Stimulated activated CD4-positive, alpha-beta T cell treated with anti-CD3 and anti-CD28 coated beads, TNF-alpha, amount 100 ng/mL, for 4 hours (primary cell): Measurements from ENCODE around the gene TLCD3B.

Source experiments
- DNase-seq, 3 experiments: peaks; one replicate each; pipeline ENCODE4 v3.0.0-alpha.2; 2020; ENCODE audit warnings: low read depth in 3 of 3

TLCD3B gene, protein sequence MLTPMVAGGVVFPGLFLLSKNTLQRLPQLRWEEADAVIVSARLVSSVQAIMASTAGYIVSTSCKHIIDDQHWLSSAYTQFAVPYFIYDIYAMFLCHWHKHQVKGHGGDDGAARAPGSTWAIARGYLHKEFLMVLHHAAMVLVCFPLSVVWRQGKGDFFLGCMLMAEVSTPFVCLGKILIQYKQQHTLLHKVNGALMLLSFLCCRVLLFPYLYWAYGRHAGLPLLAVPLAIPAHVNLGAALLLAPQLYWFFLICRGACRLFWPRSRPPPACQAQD

DNA sequence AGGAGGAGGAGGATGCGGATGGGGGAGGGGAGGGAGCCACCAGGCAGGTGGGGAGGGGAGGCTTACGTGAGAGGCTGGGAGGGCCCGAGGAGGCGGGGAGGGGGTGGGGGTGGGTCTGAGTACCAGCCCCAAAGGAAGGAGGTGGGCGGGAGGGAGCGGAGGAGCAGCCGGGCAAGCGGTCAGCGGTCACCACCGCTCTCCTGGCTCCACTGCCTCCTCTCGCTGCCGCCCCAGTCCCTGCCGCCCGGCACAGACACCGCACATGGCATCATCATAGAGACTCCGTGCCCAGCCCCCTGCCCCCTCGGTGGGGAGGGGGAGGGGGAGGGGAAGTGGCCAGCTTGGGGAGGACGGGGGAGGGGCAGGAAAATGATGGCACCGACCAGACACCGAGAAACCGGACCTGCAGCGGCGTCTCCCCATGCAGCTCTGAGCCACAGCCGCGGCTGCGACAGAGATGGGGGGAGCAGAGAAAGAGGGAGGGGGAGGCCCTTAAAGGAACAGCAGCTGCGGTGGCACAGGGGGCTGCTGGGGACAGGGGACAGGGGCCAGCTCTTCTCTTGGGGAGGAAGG is at the start of gene TLCD3B:
TLCD3B (minus strand) TSS at position 431 of the 573 bp plus-strand sequence. CDS start 744 bp downstream, outside the sequence.
- no peak for DNase-seq

DNA sequence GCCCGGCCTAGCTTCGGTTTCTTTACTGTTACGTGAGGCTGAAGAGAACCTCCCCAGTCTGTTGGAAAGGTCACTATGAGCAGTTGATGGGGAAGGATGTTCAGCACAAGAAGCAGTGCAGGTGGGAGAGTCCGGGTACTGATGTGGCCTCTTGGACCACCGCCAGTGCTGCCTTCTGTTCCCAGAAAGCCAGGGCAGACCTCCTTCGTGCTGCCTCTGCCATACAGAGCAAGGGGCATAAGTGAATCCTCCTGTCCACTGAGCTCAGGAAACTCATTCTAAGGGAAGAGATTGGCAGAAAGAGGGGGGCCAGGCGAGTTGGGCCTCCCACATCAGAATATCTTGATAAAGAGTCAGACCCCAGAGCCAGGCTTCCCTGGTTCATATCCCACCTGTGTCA is 48.4 kb upstream of the TLCD3B start:
- no peak for DNase-seq

DNA sequence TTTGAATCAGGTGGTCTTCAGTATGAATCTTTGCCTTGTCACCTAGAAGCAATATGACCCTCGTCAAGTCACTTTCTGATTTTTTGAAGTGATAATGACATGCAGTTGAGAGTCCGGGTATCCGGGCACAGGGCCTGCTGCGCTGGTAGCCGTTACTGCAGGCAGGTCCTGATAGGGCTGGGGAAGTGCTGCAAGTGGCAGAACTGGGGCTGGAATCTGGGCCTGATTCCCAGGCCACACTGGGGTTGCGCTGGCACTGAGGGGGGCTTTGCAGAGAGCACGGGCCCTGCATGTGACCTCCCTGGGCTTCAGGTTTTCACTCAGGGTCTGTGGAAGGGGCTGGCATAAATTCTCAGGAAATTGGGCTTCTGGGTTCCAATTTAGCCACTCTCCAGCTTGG is 47.7 kb upstream of the TLCD3B start:
- no peak for DNase-seq

DNA sequence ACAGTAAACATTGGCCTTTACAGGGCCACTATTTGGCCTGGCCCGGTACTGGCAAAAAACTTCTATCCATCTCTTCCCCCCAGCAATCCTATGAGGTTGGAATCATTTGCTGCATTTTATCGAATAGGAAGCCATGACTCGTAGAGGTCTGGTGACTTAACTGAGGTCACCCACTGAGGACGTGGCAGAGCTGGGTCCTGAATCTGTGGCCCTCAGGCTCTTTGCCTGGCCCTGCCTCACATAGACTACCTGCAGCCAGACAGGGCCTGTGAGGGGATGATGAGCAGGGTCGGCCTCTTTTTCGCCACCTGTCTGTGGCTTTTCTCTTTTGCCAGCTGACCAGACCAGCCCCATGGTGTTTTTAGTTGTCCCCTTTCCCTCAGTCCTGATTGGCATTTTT is 46.6 kb upstream of the TLCD3B start:
- no peak for DNase-seq

- no peak for DNase-seq
Observed at GRCh38 chr16:30076276-30076791, 45.3 kb upstream of the TLCD3B start.

GRCh38 chr16:30075503-30076275 is 44.6 kb upstream of the TLCD3B start, which contains the start of gene PPP4C:
PPP4C (plus strand) TSS chr16:30075994; CDS start chr16:30076378, 384 bp downstream.
- peak; percentile 72 to 75 (median 74) for DNase-seq

DNA sequence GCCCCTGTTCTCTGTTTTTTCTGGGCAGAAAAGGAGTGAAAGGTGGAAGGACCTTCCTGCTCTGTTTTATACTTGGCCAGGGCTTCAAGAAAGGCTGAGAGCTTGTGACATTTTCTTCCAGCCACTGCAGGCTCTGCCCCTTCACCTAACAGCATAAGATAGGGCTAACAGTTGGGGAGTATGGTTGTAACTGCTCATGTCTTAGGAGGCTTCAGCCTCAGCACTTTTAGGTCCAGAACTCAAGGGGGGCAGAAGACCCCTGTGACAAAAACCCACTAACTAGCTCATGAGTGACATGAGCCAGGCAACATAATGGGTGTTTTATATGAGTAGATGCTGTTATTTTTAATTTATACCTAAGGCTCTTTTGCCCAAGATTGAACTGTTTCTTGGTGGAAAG is 39.4 kb upstream of the TLCD3B start:
- DNase-seq: no peak

DNA sequence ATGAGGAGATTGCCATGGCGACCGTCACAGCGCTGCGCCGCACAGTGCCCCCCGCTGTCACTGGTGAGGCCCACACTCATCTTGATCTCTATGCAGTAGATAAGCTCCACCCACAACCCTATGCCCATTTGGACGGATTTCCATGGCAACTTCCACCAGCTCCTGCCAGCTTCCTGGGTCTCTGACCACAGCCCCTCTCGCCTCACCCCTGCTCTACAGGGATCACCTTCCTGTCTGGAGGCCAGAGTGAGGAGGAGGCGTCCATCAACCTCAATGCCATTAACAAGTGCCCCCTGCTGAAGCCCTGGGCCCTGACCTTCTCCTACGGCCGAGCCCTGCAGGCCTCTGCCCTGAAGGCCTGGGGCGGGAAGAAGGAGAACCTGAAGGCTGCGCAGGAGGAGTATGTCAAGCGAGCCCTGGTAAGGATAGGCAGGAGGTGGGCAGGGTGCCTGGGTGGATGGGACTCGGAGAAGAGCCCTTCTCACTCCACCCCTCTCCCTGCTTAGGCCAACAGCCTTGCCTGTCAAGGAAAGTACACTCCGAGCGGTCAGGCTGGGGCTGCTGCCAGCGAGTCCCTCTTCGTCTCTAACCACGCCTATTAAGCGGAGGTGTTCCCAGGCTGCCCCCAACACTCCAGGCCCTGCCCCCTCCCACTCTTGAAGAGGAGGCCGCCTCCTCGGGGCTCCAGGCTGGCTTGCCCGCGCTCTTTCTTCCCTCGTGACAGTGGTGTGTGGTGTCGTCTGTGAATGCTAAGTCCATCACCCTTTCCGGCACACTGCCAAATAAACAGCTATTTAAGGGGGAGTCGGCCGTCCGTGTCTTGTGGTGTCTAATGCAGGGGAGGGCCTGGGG is 38.8 kb upstream of the TLCD3B start:
- no peak for DNase-seq

DNA sequence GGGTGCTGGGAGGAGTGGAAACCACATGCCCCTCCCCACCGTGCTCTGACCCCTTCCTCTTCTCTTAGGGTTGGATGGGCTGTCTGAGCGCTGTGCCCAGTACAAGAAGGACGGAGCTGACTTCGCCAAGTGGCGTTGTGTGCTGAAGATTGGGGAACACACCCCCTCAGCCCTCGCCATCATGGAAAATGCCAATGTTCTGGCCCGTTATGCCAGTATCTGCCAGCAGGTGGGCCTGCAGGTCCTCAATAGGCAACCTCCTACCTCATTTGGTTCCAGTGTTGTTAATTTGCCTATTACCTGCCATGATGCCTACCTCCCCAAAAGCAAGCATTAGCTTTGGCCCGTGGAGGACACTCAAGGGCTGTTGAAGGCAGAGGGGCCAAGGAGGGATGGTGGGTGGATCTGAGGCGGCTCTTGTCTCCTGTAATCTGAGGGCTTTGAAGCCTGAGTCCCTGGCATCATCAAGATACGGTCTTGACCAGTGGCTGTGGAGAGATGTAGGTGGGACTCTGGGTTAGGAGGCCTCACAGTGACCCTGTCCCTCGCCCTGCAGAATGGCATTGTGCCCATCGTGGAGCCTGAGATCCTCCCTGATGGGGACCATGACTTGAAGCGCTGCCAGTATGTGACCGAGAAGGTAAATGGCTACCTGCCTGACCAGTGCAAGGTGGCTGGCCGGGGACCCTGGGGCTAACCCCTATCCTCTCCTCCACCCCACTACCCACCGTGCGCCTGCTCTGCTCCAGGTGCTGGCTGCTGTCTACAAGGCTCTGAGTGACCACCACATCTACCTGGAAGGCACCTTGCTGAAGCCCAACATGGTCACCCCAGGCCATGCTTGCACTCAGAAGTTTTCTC is 37.9 kb upstream of the TLCD3B start:
- peak in 1 of 3 experiments; percentile 44 for DNase-seq

DNA sequence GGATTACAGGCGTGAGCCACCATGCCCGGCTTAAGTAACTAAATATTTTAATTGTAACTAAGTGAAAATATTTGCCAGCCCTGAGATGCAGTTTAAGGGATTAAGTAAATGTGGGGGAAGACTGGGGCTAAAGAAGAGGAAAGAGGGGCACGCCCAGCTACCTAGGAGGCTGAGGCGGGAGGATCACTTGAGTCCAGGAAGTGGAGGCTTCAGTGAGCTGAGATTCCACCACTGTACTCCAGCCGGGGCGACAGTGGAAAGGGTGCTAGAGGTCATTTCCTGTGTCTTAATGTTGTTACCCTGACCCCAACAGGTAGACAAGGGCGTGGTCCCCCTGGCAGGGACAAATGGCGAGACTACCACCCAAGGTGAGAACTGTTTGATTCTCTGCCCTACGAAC is 37.3 kb upstream of the TLCD3B start:
- DNase-seq: no peak

DNA sequence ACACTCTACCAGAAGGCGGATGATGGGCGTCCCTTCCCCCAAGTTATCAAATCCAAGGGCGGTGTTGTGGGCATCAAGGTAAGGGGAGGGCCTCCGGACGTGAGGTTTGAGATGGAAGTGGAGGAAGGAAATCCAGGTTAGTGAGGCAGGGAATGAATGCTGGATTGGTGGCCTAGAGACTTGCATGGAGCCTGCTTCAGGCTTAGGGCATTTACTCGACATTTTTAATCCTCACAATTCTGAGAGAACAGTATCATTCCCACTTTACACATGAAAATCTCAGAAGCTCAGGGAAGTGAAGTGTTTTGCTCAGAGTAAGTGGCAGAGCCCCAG is 36.5 kb upstream of the TLCD3B start:
- no peak for DNase-seq

- no peak for DNase-seq
Observed at GRCh38 chr16:30066761-30067583, 35.9 kb upstream of the TLCD3B start.

GRCh38 chr16:30065943-30066760 is 35.1 kb upstream of the TLCD3B start:
- no peak for DNase-seq

- DNase-seq: peak; percentile 88 to 93 (median 91)
Observed at GRCh38 chr16:30065102-30065942, 34.3 kb upstream of the TLCD3B start, which contains the start of gene ALDOA. ALDOA (plus strand) TSS chr16:30065760; CDS start chr16:30066898, 1,138 bp downstream.

GRCh38 chr16:30064729-30065101 is 33.6 kb upstream of the TLCD3B start:
- no peak for DNase-seq

DNA sequence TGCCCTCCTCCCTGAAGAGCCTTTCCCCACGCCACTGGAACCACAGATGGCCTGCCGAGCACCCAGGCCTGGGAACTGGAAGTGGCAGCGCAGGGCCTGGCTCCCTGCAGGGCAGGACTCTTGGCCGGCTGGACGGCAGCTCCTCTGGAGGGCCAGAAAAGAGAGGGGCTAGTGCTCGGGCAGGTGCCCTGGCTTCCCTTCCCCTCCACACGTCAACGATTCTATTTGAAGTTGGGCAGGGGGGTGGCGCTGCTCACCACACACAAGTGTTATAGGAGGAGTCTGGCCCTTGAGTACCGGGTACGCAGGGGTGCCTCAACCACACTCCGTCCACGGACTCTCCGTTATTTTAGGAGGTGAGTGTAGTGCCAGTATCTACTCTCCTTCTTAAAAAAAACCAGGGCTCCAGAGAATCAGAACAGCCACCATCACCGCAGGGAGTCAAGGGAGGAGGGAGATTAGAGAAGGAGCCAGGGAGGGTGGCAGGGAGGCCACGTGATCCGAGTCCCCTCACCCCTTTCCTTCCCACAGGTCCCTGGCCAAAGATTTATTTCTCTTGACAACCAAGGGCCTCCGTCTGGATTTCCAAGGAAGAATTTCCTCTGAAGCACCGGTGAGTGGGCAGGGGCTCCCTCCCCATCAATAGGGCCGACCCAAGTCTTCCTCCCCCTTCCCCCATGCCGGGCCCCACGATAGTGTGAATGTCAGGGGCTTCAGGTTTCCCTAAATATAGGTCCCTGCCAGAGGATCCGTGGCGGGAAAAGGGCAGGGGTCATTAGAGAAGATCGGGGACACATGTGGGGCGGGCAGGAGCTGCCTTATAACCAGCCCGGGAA is 33.0 kb upstream of the TLCD3B start:
- DNase-seq: peak; percentile 48 to 60 (median 60)

GRCh38 chr16:30063278-30063892 is 32.3 kb upstream of the TLCD3B start:
- DNase-seq: no peak
